CD4-positive, alpha-beta T cell treated with Interleukin-17A for 4 hours (primary cell): ENCODE results near the gene OR5B17.
"Not testable (repeated sequence)": the region's sequence is repeated elsewhere in the genome, so short reads cannot be mapped to it uniquely, and the experiment has no call there.

Source experiments
- DNase-seq: peaks from one replicate; pipeline ENCODE4 v3.0.0-alpha.2; 2020; ENCODE audit warnings: mixed read lengths

The OR5B17 gene

GRCh38 chr11:58358969-58359368 lies at the start of gene OR5B17:
Gene OR5B17, minus strand, starts transcription at chr11:58359069. Its CDS starts 0 bp downstream, at chr11:58359069.
- no peak for DNase-seq

- DNase-seq: no peak
These were observed 47.9 kb upstream of the OR5B17 start, which contains the start of gene OR5B3 for GRCh38 chr11:58406774-58407173. Gene OR5B3, minus strand, starts transcription at chr11:58406874. Its CDS starts 3,465 bp downstream, at chr11:58403409.

- DNase-seq: not testable (repeated sequence)
These were observed 40.8 kb upstream of the OR5B17 start for GRCh38 chr11:58399622-58400021.

- no peak for DNase-seq
These were observed 36.7 kb upstream of the OR5B17 start for GRCh38 chr11:58395581-58395980.

DNA sequence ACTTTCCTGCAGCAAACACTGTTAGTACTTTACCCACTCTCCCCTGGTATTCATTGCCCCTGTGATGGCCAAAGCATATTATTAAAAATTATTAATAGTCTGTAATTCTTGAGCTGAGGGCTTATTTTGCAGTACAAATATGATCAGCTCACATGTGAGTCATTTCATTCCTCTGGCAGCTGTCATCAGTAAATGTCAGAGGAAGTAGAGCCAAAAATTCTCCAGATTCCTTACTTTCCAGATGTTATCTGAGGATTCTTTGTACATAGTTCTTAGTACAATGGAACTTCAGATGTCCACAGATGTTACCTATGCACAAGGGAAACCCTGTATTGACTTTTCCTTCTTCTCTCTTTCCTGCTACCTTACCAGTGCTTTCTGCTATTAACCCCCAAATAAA lies 35.3 kb upstream of the OR5B17 start:
- DNase-seq: no peak

DNA sequence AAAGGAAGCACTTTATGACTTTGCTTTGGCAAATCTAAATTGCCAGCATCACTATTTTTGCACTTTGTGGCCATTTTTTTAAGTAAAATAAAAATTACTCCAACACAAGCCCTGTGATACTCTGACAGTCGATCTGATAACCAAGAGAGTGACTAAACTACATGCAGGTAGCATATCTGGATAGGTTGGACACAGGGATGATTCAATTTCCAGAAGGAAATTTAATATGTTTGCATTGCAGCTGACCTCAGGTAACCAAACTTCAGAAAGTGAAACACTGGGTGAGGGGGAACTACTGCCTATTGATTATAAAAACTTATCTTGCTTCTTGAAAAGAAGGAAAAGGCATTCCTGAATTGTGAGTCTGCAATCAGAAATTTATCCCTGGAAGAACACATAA lies 33.9 kb upstream of the OR5B17 start:
- DNase-seq: no peak

DNA sequence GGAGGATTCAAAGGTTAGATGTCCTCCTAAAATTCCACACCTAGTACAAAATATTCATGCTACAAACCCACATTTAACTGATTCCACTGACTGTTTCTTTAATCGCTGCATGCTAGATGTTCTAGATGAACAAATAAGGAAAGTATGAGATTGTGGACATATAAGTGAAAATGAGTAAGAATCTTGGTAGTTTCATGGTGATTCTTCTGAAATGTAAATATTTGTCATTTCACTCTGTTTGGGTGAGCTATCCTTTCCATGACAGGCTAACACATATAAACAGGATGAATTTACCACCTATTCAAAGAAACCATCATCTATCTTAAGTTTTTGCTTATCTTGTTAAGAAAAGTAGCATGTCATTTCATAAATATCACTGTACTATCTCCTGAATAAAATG lies 33.0 kb upstream of the OR5B17 start:
- no peak for DNase-seq

GRCh38 chr11:58390551-58391063 lies 31.7 kb upstream of the OR5B17 start:
- no peak for DNase-seq

DNA sequence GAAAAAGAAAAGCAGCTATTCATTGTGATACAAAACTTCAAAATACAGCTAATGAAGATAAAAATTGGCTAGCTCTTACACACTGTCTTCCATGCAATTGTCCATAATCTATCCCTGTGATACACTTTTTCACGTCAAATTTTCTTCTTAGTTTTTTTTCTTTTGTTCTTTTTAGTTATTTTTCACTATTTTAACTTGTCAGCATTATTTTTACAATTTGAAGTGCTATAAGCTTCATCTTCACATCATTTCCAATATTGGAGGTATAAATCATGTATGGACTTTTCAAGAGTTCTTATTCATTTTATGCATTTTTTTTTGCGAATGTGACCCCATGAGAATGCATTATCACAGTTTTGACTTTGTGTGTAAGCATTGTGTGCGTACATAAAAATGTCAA lies 4.1 kb downstream of the OR5B17 start:
- DNase-seq: no peak

GRCh38 chr11:58345204-58345603 lies 13.7 kb downstream of the OR5B17 start:
- DNase-seq: no peak

DNA sequence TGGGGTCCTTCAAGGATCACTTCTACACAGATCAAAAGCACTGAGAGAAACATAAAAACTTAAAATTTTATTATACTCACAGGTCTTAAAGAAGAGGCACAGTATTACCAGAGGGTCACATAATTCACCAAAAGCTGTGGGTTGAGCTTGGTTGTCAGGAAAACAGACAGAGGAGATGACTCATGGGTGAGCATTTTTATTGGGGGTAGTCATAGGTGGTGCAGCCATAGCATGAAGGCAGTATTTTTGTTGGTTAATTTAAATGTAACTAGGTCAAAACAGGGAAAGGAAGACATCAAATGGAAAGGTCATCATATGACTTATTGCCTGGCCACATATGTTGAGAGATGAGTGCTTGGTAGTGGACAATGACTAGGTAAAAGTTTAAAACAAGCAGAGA lies 24.2 kb downstream of the OR5B17 start:
- DNase-seq: no peak

GRCh38 chr11:58330861-58331260 lies 28.0 kb downstream of the OR5B17 start:
- no peak for DNase-seq

- DNase-seq: no peak
These were observed 40.3 kb downstream of the OR5B17 start for GRCh38 chr11:58318532-58318931.

DNA sequence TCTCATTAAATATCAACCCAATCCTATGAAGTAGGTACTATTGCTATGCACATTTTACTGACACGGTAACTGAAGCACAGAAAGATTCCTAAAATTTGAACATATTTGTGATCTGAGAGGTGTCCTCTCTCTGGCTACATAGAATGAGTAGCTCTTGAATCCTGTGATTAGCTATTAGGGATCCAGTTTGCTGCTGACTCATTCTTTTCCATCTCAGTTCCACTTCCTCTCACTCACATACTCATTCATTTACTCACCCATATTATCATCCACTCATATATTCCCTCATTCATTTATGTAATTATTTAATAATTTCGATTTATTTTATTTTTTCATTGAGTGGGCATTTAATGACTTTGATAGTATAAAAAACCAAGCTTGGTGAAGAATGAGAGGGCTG lies 42.7 kb downstream of the OR5B17 start:
- DNase-seq: no peak
